ENCODE data around the gene PRKN.

PRKN gene

GRCh38 chr6:162124710-162125435, 602.7 kb downstream of the PRKN start:
- Histone ChIP-seq H2BK5ac (ENCODE audit: low read depth, low read length, poor library complexity, severe bottlenecking) (no peak overlapping the region), H3K27me3 (ENCODE audit: control insufficient read depth in 1 of 2, insufficient read depth in 1 of 2, low read length in 2 of 2) (no peaks in the 10 kb centered on the region), H3K9me3 (ENCODE audit: control insufficient read depth, low read length) (no peaks in the 10 kb centered on the region), H2BK15ac (ENCODE audit: low read depth, poor library complexity, severe bottlenecking) (no peak overlapping the region), H3K4me3 (ENCODE audit: insufficient read depth in 1 of 2, low read depth in 1 of 2, low read length in 2 of 2) (no peak overlapping the region), H3K18ac (ENCODE audit: low read depth in 1 of 2, low read length in 2 of 2) (no peak overlapping the region), H3K23ac (ENCODE audit: low read length in 2 of 2) (no peak overlapping the region), H4K8ac (ENCODE audit: low read length) (no peak overlapping the region), H2BK12ac (ENCODE audit: low read length in 2 of 2) (no peak overlapping the region), H3K4me2 (ENCODE audit: low read length, poor library complexity, severe bottlenecking) (no peak overlapping the region), H3K36me3 (ENCODE audit: control insufficient read depth in 1 of 2, insufficient read depth in 2 of 2, low read depth in 1 of 2, low read length in 2 of 2) (no peaks in the 10 kb centered on the region), H3K4me1 (ENCODE audit: control insufficient read depth, insufficient read depth, low read depth, low read length) (no peaks in the 10 kb centered on the region), H3K14ac (ENCODE audit: low read length in 2 of 2) (no peak overlapping the region), H2BK120ac (ENCODE audit: low read depth, low read length) (no peak overlapping the region), H3K4ac (ENCODE audit: low read depth in 1 of 2, low read length in 2 of 2) (no peak overlapping the region), H2AFZ (ENCODE audit: low read depth, low read length) (no peak overlapping the region), H3K9ac (ENCODE audit: low read length) (no peak overlapping the region), H4K91ac (ENCODE audit: low read length) (no peak overlapping the region), H2AK5ac (ENCODE audit: low read length, severe bottlenecking) (no peak overlapping the region), H3K79me1 (replicated peaks; ENCODE audit: low read length, poor library complexity, severe bottlenecking) (no peaks in the 10 kb centered on the region), H3K27ac (ENCODE audit: low read length, poor library complexity, severe bottlenecking) (no peak overlapping the region)
- 77% methylated on average over 13 of the region's 15 CpGs for WGBS
- no peak for DNase-seq

GRCh38 chr6:162123797-162124196, 603.8 kb downstream of the PRKN start:
- no peak overlapping the region for H4K8ac ChIP-seq (ENCODE audit: low read length)
- no peak overlapping the region for H3K27ac ChIP-seq (ENCODE audit: low read length, poor library complexity, severe bottlenecking)
- no peak overlapping the region for H3K9ac ChIP-seq (ENCODE audit: low read length)
- H3K79me1 ChIP-seq (replicated peaks; ENCODE audit: low read length, poor library complexity, severe bottlenecking): no peaks in the 10 kb centered on the region
- H2AK5ac ChIP-seq (ENCODE audit: low read length, severe bottlenecking): peak overlapping the region; percentile 48
- H4K91ac ChIP-seq (ENCODE audit: low read length): no peak overlapping the region
- no peak overlapping the region for H2AFZ ChIP-seq (ENCODE audit: low read depth, low read length)
- 42% methylated on average over 3 of the region's 3 CpGs for WGBS
- no peaks in the 10 kb centered on the region for H3K9me3 ChIP-seq (ENCODE audit: control insufficient read depth, low read length)
- no peak overlapping the region for H2BK12ac ChIP-seq (ENCODE audit: low read length in 2 of 2)
- H2BK15ac ChIP-seq (ENCODE audit: low read depth, poor library complexity, severe bottlenecking): no peak overlapping the region
- H3K4me1 ChIP-seq (ENCODE audit: control insufficient read depth, insufficient read depth, low read depth, low read length): no peaks in the 10 kb centered on the region
- H3K36me3 ChIP-seq (ENCODE audit: control insufficient read depth in 1 of 2, insufficient read depth in 2 of 2, low read depth in 1 of 2, low read length in 2 of 2): no peaks in the 10 kb centered on the region
- no peak overlapping the region for H2BK5ac ChIP-seq (ENCODE audit: low read depth, low read length, poor library complexity, severe bottlenecking)
- no peak overlapping the region for H3K4me2 ChIP-seq (ENCODE audit: low read length, poor library complexity, severe bottlenecking)
- H3K23ac ChIP-seq (ENCODE audit: low read length in 2 of 2): no peak overlapping the region
- H3K4ac ChIP-seq (ENCODE audit: low read depth in 1 of 2, low read length in 2 of 2): no peak overlapping the region
- DNase-seq: no peak
- H3K14ac ChIP-seq (ENCODE audit: low read length in 2 of 2): no peak overlapping the region
- H3K18ac ChIP-seq (ENCODE audit: low read depth in 1 of 2, low read length in 2 of 2): no peak overlapping the region
- no peak overlapping the region for H2BK120ac ChIP-seq (ENCODE audit: low read depth, low read length)
- H3K4me3 ChIP-seq (ENCODE audit: insufficient read depth in 1 of 2, low read depth in 1 of 2, low read length in 2 of 2): peak overlapping the region in 1 of 2 experiments; percentile 17
- H3K27me3 ChIP-seq (ENCODE audit: control insufficient read depth in 1 of 2, insufficient read depth in 1 of 2, low read length in 2 of 2): no peaks in the 10 kb centered on the region

GRCh38 chr6:162119341-162119740, 608.2 kb downstream of the PRKN start:
- no peaks in the 10 kb centered on the region for H3K79me1 ChIP-seq (replicated peaks; ENCODE audit: low read length, poor library complexity, severe bottlenecking)
- no peak overlapping the region for H3K23ac ChIP-seq (ENCODE audit: low read length in 2 of 2)
- H4K91ac ChIP-seq (ENCODE audit: low read length): no peak overlapping the region
- H3K27me3 ChIP-seq (ENCODE audit: control insufficient read depth in 1 of 2, insufficient read depth in 1 of 2, low read length in 2 of 2): no peaks in the 10 kb centered on the region
- no peak overlapping the region for H2BK12ac ChIP-seq (ENCODE audit: low read length in 2 of 2)
- no peak overlapping the region for H3K14ac ChIP-seq (ENCODE audit: low read length in 2 of 2)
- H2BK120ac ChIP-seq (ENCODE audit: low read depth, low read length): no peak overlapping the region
- H2AK5ac ChIP-seq (ENCODE audit: low read length, severe bottlenecking): no peak overlapping the region
- H2BK5ac ChIP-seq (ENCODE audit: low read depth, low read length, poor library complexity, severe bottlenecking): no peak overlapping the region
- 78% methylated on average over 4 of the region's 4 CpGs for whole genome bisulfite sequencing
- H3K27ac ChIP-seq (ENCODE audit: low read length, poor library complexity, severe bottlenecking): peak overlapping the region; percentile 60
- DNase-seq: no peak
- H2AFZ ChIP-seq (ENCODE audit: low read depth, low read length): no peak overlapping the region
- H3K4ac ChIP-seq (ENCODE audit: low read depth in 1 of 2, low read length in 2 of 2): no peak overlapping the region
- H3K4me1 ChIP-seq (ENCODE audit: control insufficient read depth, insufficient read depth, low read depth, low read length): no peaks in the 10 kb centered on the region
- H4K8ac ChIP-seq (ENCODE audit: low read length): no peak overlapping the region
- no peak overlapping the region for H3K18ac ChIP-seq (ENCODE audit: low read depth in 1 of 2, low read length in 2 of 2)
- H3K4me3 ChIP-seq (ENCODE audit: insufficient read depth in 1 of 2, low read depth in 1 of 2, low read length in 2 of 2): no peak overlapping the region
- H3K4me2 ChIP-seq (ENCODE audit: low read length, poor library complexity, severe bottlenecking): no peak overlapping the region
- no peaks in the 10 kb centered on the region for H3K36me3 ChIP-seq (ENCODE audit: control insufficient read depth in 1 of 2, insufficient read depth in 2 of 2, low read depth in 1 of 2, low read length in 2 of 2)
- peak overlapping the region; percentile 53 for H3K9ac ChIP-seq (ENCODE audit: low read length)
- H2BK15ac ChIP-seq (ENCODE audit: low read depth, poor library complexity, severe bottlenecking): no peak overlapping the region
- no peaks in the 10 kb centered on the region for H3K9me3 ChIP-seq (ENCODE audit: control insufficient read depth, low read length)

GRCh38 chr6:162118706-162119105, 608.9 kb downstream of the PRKN start:
- Histone ChIP-seq H3K14ac (ENCODE audit: low read length in 2 of 2) (no peak overlapping the region), H3K4me2 (ENCODE audit: low read length, poor library complexity, severe bottlenecking) (no peak overlapping the region), H2AFZ (ENCODE audit: low read depth, low read length) (no peak overlapping the region), H3K4ac (ENCODE audit: low read depth in 1 of 2, low read length in 2 of 2) (no peak overlapping the region), H3K18ac (ENCODE audit: low read depth in 1 of 2, low read length in 2 of 2) (no peak overlapping the region), H2BK5ac (ENCODE audit: low read depth, low read length, poor library complexity, severe bottlenecking) (no peak overlapping the region), H4K91ac (ENCODE audit: low read length) (no peak overlapping the region), H3K23ac (ENCODE audit: low read length in 2 of 2) (no peak overlapping the region), H3K9ac (ENCODE audit: low read length) (no peak overlapping the region), H3K27ac (ENCODE audit: low read length, poor library complexity, severe bottlenecking) (no peak overlapping the region), H2BK12ac (ENCODE audit: low read length in 2 of 2) (no peak overlapping the region), H2BK15ac (ENCODE audit: low read depth, poor library complexity, severe bottlenecking) (no peak overlapping the region), H3K4me3 (ENCODE audit: insufficient read depth in 1 of 2, low read depth in 1 of 2, low read length in 2 of 2) (no peak overlapping the region), H4K8ac (ENCODE audit: low read length) (no peak overlapping the region), H3K79me1 (replicated peaks; ENCODE audit: low read length, poor library complexity, severe bottlenecking) (no peaks in the 10 kb centered on the region), H3K4me1 (ENCODE audit: control insufficient read depth, insufficient read depth, low read depth, low read length) (no peaks in the 10 kb centered on the region), H3K9me3 (ENCODE audit: control insufficient read depth, low read length) (no peaks in the 10 kb centered on the region), H3K27me3 (ENCODE audit: control insufficient read depth in 1 of 2, insufficient read depth in 1 of 2, low read length in 2 of 2) (no peaks in the 10 kb centered on the region), H2AK5ac (ENCODE audit: low read length, severe bottlenecking) (no peak overlapping the region), H3K36me3 (ENCODE audit: control insufficient read depth in 1 of 2, insufficient read depth in 2 of 2, low read depth in 1 of 2, low read length in 2 of 2) (no peaks in the 10 kb centered on the region), H2BK120ac (ENCODE audit: low read depth, low read length) (no peak overlapping the region)
- DNase-seq: no peak
- WGBS: 82% methylated on average over 4 of the region's 5 CpGs
